ENCODE measurements around the gene ZFR. TPM values are rescaled to one million over a fixed set of nuclear protein-coding genes. Genes with fewer than 3 reads are reported as not detected.

The ZFR gene
- polyA plus RNA-seq, 1 of the 3 experiments (the other 2 are of a cell fraction), result 24.6 TPM

- DNase-seq, result no peak
- Histone ChIP-seq H3K9ac (no peak overlapping the region), H3K27ac (ENCODE audit: low read depth in 2 of 2, low read length in 1 of 2) (no peak overlapping the region)
Measured at GRCh38 chr5:32387841-32388240, 56.7 kb downstream of the ZFR start.

More at GRCh38 chr5:32387841-32388240, 56.7 kb downstream of the ZFR start:
- no peaks in the 10 kb centered on the region for H3K9me2 ChIP-seq
- TF ChIP-seq RFX5 (IDR thresholded peaks at IDR 0.05; ENCODE audit: low read length), result no peak
- no peak for TF ChIP-seq NRF1 (IDR thresholded peaks at IDR 0.05; ENCODE audit: low read depth, low read length)
- TF ChIP-seq MXI1 (IDR thresholded peaks at IDR 0.05; ENCODE audit: low read depth, low read length), result no peak
- no peak for TF ChIP-seq FOSL2 (IDR thresholded peaks at IDR 0.05; ENCODE audit: borderline replicate concordance, low read depth)
- TF ChIP-seq RXRA (IDR thresholded peaks at IDR 0.05; ENCODE audit: borderline replicate concordance, low read depth), result no peak
- TF ChIP-seq, protein P1, sequence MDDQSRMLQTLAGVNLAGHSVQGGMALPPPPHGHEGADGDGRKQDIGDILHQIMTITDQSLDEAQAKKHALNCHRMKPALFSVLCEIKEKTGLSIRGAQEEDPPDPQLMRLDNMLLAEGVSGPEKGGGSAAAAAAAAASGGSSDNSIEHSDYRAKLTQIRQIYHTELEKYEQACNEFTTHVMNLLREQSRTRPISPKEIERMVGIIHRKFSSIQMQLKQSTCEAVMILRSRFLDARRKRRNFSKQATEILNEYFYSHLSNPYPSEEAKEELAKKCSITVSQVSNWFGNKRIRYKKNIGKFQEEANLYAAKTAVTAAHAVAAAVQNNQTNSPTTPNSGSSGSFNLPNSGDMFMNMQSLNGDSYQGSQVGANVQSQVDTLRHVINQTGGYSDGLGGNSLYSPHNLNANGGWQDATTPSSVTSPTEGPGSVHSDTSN (IDR thresholded peaks at IDR 0.05), result no peak
- TF ChIP-seq SMC3 (IDR thresholded peaks at IDR 0.05; ENCODE audit: low read depth, low read length), result no peak
- TF ChIP-seq, protein P2, sequence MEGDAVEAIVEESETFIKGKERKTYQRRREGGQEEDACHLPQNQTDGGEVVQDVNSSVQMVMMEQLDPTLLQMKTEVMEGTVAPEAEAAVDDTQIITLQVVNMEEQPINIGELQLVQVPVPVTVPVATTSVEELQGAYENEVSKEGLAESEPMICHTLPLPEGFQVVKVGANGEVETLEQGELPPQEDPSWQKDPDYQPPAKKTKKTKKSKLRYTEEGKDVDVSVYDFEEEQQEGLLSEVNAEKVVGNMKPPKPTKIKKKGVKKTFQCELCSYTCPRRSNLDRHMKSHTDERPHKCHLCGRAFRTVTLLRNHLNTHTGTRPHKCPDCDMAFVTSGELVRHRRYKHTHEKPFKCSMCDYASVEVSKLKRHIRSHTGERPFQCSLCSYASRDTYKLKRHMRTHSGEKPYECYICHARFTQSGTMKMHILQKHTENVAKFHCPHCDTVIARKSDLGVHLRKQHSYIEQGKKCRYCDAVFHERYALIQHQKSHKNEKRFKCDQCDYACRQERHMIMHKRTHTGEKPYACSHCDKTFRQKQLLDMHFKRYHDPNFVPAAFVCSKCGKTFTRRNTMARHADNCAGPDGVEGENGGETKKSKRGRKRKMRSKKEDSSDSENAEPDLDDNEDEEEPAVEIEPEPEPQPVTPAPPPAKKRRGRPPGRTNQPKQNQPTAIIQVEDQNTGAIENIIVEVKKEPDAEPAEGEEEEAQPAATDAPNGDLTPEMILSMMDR (IDR thresholded peaks at IDR 0.05), result no peak
- no peak for TF ChIP-seq EP300 (IDR thresholded peaks at IDR 0.05; ENCODE audit: borderline replicate concordance in 1 of 2, low read depth in 1 of 2, low read length in 1 of 2)
- no peak for TF ChIP-seq FOXJ3 (CRISPR knock-in tag; IDR thresholded peaks at IDR 0.05)
- TF ChIP-seq, protein P3, sequence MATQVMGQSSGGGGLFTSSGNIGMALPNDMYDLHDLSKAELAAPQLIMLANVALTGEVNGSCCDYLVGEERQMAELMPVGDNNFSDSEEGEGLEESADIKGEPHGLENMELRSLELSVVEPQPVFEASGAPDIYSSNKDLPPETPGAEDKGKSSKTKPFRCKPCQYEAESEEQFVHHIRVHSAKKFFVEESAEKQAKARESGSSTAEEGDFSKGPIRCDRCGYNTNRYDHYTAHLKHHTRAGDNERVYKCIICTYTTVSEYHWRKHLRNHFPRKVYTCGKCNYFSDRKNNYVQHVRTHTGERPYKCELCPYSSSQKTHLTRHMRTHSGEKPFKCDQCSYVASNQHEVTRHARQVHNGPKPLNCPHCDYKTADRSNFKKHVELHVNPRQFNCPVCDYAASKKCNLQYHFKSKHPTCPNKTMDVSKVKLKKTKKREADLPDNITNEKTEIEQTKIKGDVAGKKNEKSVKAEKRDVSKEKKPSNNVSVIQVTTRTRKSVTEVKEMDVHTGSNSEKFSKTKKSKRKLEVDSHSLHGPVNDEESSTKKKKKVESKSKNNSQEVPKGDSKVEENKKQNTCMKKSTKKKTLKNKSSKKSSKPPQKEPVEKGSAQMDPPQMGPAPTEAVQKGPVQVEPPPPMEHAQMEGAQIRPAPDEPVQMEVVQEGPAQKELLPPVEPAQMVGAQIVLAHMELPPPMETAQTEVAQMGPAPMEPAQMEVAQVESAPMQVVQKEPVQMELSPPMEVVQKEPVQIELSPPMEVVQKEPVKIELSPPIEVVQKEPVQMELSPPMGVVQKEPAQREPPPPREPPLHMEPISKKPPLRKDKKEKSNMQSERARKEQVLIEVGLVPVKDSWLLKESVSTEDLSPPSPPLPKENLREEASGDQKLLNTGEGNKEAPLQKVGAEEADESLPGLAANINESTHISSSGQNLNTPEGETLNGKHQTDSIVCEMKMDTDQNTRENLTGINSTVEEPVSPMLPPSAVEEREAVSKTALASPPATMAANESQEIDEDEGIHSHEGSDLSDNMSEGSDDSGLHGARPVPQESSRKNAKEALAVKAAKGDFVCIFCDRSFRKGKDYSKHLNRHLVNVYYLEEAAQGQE (IDR thresholded peaks at IDR 0.05; ENCODE audit: low read depth, low read length), result no peak
- no peak for TF ChIP-seq GABPA (IDR thresholded peaks at IDR 0.05; ENCODE audit: low read depth)
- 0 out of 2 replicates have a peak, but pooled peaks cover 4% of the 10 kb centered on the region for H3K79me2 ChIP-seq (ENCODE audit: insufficient read depth)
- no peaks in the 10 kb centered on the region for H4K20me1 ChIP-seq (ENCODE audit: insufficient read depth)
- no peak overlapping the region for H3K4me2 ChIP-seq
- H3K36me3 ChIP-seq (replicated peaks in 1 of 2; ENCODE audit: control insufficient read depth in 1 of 2, insufficient read depth in 2 of 2, low read length in 1 of 2), result peaks cover 91 to 92% of the 10 kb centered on the region in 2 experiments
- H3F3A ChIP-seq (replicated peaks; ENCODE audit: insufficient read depth), result peaks cover 9% of the 10 kb centered on the region
- H3K4me1 ChIP-seq (ENCODE audit: control insufficient read depth in 1 of 2, insufficient read depth in 2 of 2, low read depth in 1 of 2, low read length in 1 of 2), result no peaks in the 10 kb centered on the region
- H3K27me3 ChIP-seq (ENCODE audit: insufficient read depth), result no peaks in the 10 kb centered on the region
- no peaks in the 10 kb centered on the region for H3K9me3 ChIP-seq
- ChIA-PET CTCF (interaction anchor here (0.8 to 1.0 kb wide), 2 partner anchors 10 to 21 kb away, joined by 3 to 4 read pairs; no protein-coding TSS in a partner anchor), POLR2A (no interaction called here)
- H3K4me3 ChIP-seq (ENCODE audit: low read depth in 2 of 2, low read length in 1 of 2), result no peak overlapping the region
- no peak overlapping the region for H2AFZ ChIP-seq (ENCODE audit: low read depth)
